Thymus (tissue), 11 donors: ENCODE measurements around the gene SLC29A2. TPM values are rescaled to one million over a fixed set of nuclear protein-coding genes. Genes with fewer than 3 reads are reported as not detected.
"Not testable (repeated sequence)": the region's sequence is repeated elsewhere in the genome, so short reads cannot be mapped to it uniquely, and the experiment has no call there.

Source experiments
- DNase-seq, 9 donors: peaks; one replicate each; pipeline ENCODE4 v3.0.0-alpha.2; 2013; ENCODE audit warnings: low spot score in 9 of 9, low read depth in 6 of 9, missing footprints in 1 of 9
- H3K27ac ChIP-seq, 2 donors: one replicate each; pipeline ENCODE4 v1.5.1; 2013; ENCODE audit warnings: control low read depth in 1 of 2, low read depth in 1 of 2, low read length in 1 of 2, mild to moderate bottlenecking in 1 of 2, moderate library complexity in 1 of 2
- H3K27me3 ChIP-seq, 2 donors: one replicate each; pipeline ENCODE4 v1.5.1; 2013; ENCODE audit warnings: low read length in 1 of 2; ENCODE audit not compliant: control insufficient read depth in 2 of 2, insufficient read depth in 1 of 2
- H3K36me3 ChIP-seq, 2 donors: one replicate each; pipeline ENCODE4 v1.5.1; 2013; ENCODE audit warnings: low read length in 1 of 2, mild to moderate bottlenecking in 1 of 2, moderate library complexity in 1 of 2; ENCODE audit not compliant: control insufficient read depth in 2 of 2, insufficient read depth in 2 of 2
- H3K4me1 ChIP-seq, 2 donors: one replicate each; pipeline ENCODE4 v1.5.1; 2013; ENCODE audit warnings: low read length in 2 of 2; ENCODE audit not compliant: control insufficient read depth in 2 of 2, insufficient read depth in 2 of 2
- H3K4me3 ChIP-seq, 2 donors: one replicate each; pipeline ENCODE4 v1.5.1; 2013; ENCODE audit warnings: low read length in 2 of 2, control low read depth in 1 of 2, mild to moderate bottlenecking in 1 of 2
- H3K9me3 ChIP-seq, 2 donors: one replicate each; pipeline ENCODE4 v1.5.1; 2013; ENCODE audit warnings: low read length in 1 of 2, mild to moderate bottlenecking in 1 of 2; ENCODE audit not compliant: control insufficient read depth in 2 of 2, insufficient read depth in 1 of 2
- WGBS: extraction: QIAGEN DNeasy Blood & Tissue Kit; methylation state at CpG from one replicate; pipeline ENCODE4 v1.1.7; 2013; 5-methylcytosine and 5-hydroxymethylcytosine counted together
- polyA plus RNA-seq: library from polyadenylated mRNA; stranded (reverse); fragments of 200-250 nt; gene quantifications from one replicate; pipeline ENCODE4 v1.2.3, GENCODE V29; 2013
- total RNA-seq: library from RNA; stranded (reverse); fragments of 120-200 nt; gene quantifications from one replicate; pipeline ENCODE4 v1.2.4, GENCODE V29; 2013
- donor health status: healthy.

The SLC29A2 gene
- total and polyA plus RNA-seq, 2 donors, result 1.6 to 14.2 TPM

- no peak overlapping the region for H3K4me3 ChIP-seq
- WGBS, result 94% methylated on average over 10 of the region's 10 CpGs
- peaks cover 0 to 21% of the 10 kb centered on the region in 2 donors for H3K9me3 ChIP-seq
- no peak for DNase-seq
- H3K36me3 ChIP-seq, result no peaks in the 10 kb centered on the region
- H3K27ac ChIP-seq, result peak overlapping the region; percentile 7 to 37
- peaks cover 38 to 70% of the 10 kb centered on the region in 2 donors for H3K4me1 ChIP-seq
- no peaks in the 10 kb centered on the region for H3K27me3 ChIP-seq
Observed at GRCh38 chr11:66324664-66325063, 46.9 kb downstream of the SLC29A2 start.

- H3K9me3 ChIP-seq, result peaks cover 0 to 21% of the 10 kb centered on the region in 2 donors
- H3K27me3 ChIP-seq, result no peaks in the 10 kb centered on the region
- no peak overlapping the region for H3K27ac ChIP-seq
- H3K36me3 ChIP-seq, result no peaks in the 10 kb centered on the region
- H3K4me3 ChIP-seq, result no peak overlapping the region
- H3K4me1 ChIP-seq, result peaks cover 44 to 73% of the 10 kb centered on the region in 2 donors
- WGBS, result 98% methylated on average over 1 of the region's 1 CpG
- DNase-seq, result no peak
Observed at GRCh38 chr11:66323684-66324083, 47.9 kb downstream of the SLC29A2 start.

GRCh38 chr11:66322732-66323427 is 48.7 kb downstream of the SLC29A2 start:
- no peak for DNase-seq
- Histone ChIP-seq H3K4me1 (peaks cover 44 to 73% of the 10 kb centered on the region in 2 donors), H3K27me3 (no peaks in the 10 kb centered on the region), H3K9me3 (peaks cover 0 to 23% of the 10 kb centered on the region in 2 donors), H3K36me3 (no peaks in the 10 kb centered on the region), H3K4me3 (no peak overlapping the region), H3K27ac (no peak overlapping the region)
- WGBS, result 96% methylated on average over 11 of the region's 11 CpGs

GRCh38 chr11:66321606-66322005 is 50.0 kb downstream of the SLC29A2 start:
- DNase-seq, result no peak
- Histone ChIP-seq H3K27me3 (no peaks in the 10 kb centered on the region), H3K4me3 (no peak overlapping the region), H3K27ac (no peak overlapping the region), H3K36me3 (no peaks in the 10 kb centered on the region), H3K4me1 (peaks cover 39 to 72% of the 10 kb centered on the region in 2 donors), H3K9me3 (peaks cover 0 to 24% of the 10 kb centered on the region in 2 donors)
- 98% methylated on average over 4 of the region's 4 CpGs for WGBS

GRCh38 chr11:66320748-66321147 is 50.8 kb downstream of the SLC29A2 start:
- H3K9me3 ChIP-seq, result peaks cover 0 to 25% of the 10 kb centered on the region in 2 donors
- not testable (repeated sequence) for H3K4me3 ChIP-seq, H3K36me3 ChIP-seq, H3K27me3 ChIP-seq, H3K27ac ChIP-seq, DNase-seq
- WGBS, result 95% methylated on average over 6 of the region's 6 CpGs
- H3K4me1 ChIP-seq, result peaks cover 38 to 72% of the 10 kb centered on the region in 2 donors

- H3K4me3 ChIP-seq, H3K36me3 ChIP-seq, DNase-seq, H3K27ac ChIP-seq, H3K27me3 ChIP-seq: not testable (repeated sequence)
- WGBS, result 95% methylated on average over 1 of the region's 2 CpGs
- H3K9me3 ChIP-seq, result peaks cover 0 to 23% of the 10 kb centered on the region in 2 donors
- H3K4me1 ChIP-seq, result peaks cover 33 to 72% of the 10 kb centered on the region in 2 donors
Observed at GRCh38 chr11:66320289-66320688, 51.3 kb downstream of the SLC29A2 start.

GRCh38 chr11:66318600-66318970 is 53.0 kb downstream of the SLC29A2 start:
- Histone ChIP-seq H3K4me3 (peak overlapping the region in 1 of 2 donors; percentile 43), H3K36me3 (no peaks in the 10 kb centered on the region), H3K27me3 (peaks cover 0 to 2% of the 10 kb centered on the region in 2 donors), H3K4me1 (peaks cover 37 to 77% of the 10 kb centered on the region in 2 donors), H3K9me3 (peaks cover 0 to 17% of the 10 kb centered on the region in 2 donors), H3K27ac (peak overlapping the region; percentile 99 to 100)
- no peak for DNase-seq
- WGBS, result 67% methylated on average over 3 of the region's 3 CpGs

GRCh38 chr11:66317723-66318599 is 53.6 kb downstream of the SLC29A2 start:
- DNase-seq, result peak; percentile 85 to 97 (median 93)
- Histone ChIP-seq H3K9me3 (peaks cover 0 to 18% of the 10 kb centered on the region in 2 donors), H3K27me3 (peaks cover 0 to 2% of the 10 kb centered on the region in 2 donors), H3K36me3 (no peaks in the 10 kb centered on the region), H3K27ac (peak overlapping the region; percentile 99 to 100), H3K4me1 (peaks cover 44 to 81% of the 10 kb centered on the region in 2 donors), H3K4me3 (peak overlapping the region; percentile 41 to 43)
- 12% methylated on average over 16 of the region's 16 CpGs for WGBS

- DNase-seq, result peak in 8 of 9 donors; percentile 60 to 86 (median 70)
- H3K4me1 ChIP-seq, result peaks cover 44 to 78% of the 10 kb centered on the region in 2 donors
- 4% methylated on average over 14 of the region's 14 CpGs for WGBS
Observed at GRCh38 chr11:66317322-66317722, 54.2 kb downstream of the SLC29A2 start.

More at GRCh38 chr11:66317322-66317722, 54.2 kb downstream of the SLC29A2 start:
- Histone ChIP-seq H3K4me3 (peak overlapping the region; percentile 41 to 43), H3K27me3 (peaks cover 0 to 2% of the 10 kb centered on the region in 2 donors), H3K27ac (peak overlapping the region; percentile 99 to 100), H3K36me3 (no peaks in the 10 kb centered on the region), H3K9me3 (peaks cover 0 to 15% of the 10 kb centered on the region in 2 donors)
